Neural progenitor cell (in vitro differentiated cells): ENCODE data around the gene TMEM120B.

Source experiments
- EZH2phosphoT487 ChIP-seq: fragments of 200-600 bp; sonication (generic); IDR thresholded peaks from 2 replicates; pipeline ENCODE4 v1.6.1; 2017; ENCODE audit warnings: antibody characterized with exemption
- TF ChIP-seq, protein P1 (sequence below): fragments of 200-600 bp; sonication (generic); IDR thresholded peaks from 2 replicates; pipeline ENCODE4 v1.5.1; 2017; ENCODE audit warnings: antibody characterized with exemption, mild to moderate bottlenecking

- TF ChIP-seq, protein P1, sequence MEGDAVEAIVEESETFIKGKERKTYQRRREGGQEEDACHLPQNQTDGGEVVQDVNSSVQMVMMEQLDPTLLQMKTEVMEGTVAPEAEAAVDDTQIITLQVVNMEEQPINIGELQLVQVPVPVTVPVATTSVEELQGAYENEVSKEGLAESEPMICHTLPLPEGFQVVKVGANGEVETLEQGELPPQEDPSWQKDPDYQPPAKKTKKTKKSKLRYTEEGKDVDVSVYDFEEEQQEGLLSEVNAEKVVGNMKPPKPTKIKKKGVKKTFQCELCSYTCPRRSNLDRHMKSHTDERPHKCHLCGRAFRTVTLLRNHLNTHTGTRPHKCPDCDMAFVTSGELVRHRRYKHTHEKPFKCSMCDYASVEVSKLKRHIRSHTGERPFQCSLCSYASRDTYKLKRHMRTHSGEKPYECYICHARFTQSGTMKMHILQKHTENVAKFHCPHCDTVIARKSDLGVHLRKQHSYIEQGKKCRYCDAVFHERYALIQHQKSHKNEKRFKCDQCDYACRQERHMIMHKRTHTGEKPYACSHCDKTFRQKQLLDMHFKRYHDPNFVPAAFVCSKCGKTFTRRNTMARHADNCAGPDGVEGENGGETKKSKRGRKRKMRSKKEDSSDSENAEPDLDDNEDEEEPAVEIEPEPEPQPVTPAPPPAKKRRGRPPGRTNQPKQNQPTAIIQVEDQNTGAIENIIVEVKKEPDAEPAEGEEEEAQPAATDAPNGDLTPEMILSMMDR, result peak; percentile 22
- TF ChIP-seq EZH2phosphoT487, result no peak
These were observed 110.7 kb downstream of the TMEM120B start for GRCh38 chr12:121823101-121823726.
